ENCODE data around the gene SLX9. TPM values are rescaled to one million over a fixed set of nuclear protein-coding genes. Genes with fewer than 3 reads are reported as not detected.

The SLX9 gene
- total and polyA plus RNA-seq, 2 donors (not counting 1 experiment from before 2014, with no cell fraction given) = 11.7 to 15.9 TPM

DNA sequence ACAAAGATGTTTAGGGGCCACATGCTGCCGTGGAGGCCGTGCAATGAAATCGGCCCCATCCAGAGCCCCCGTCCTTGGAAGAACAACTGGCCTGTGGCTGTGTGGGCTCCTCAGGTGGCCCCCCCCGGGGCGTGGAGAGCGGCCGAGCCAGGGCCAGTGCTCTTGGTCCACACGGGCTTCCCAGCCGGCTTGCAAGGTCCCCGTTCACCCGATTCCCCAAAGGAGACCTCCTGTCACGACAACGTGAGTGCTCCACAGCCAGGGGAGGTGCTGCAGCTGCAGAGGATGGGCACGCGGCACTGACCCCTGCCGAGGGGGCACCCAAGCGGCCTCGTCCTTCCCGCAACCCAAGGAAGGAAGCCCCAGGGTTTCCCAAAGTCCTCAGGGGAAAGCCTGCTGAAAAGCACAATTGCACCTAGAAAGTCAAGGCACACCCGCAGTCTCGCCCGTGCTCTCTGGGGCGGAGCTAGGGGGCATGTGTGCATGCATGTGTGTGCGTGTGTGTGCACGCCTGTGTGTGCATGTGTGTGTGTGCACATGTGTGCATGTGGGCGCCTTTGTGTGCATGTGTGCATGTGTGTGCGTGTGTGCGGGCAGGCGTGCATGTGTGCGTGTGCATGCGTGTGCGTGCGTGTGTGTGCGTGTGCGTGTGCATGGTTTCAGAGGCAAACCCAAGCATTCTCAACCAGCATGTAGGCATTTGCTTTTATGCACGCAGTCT lies 48.2 kb downstream of the SLX9 start:
- ChIA-PET POLR2A (no interaction called here), CTCF (no interaction called here)
- WGBS (ENCODE audit: insufficient coverage) = 75% methylated on average over 37 of the region's 37 CpGs
- Histone ChIP-seq H3K27me3 (replicated peaks in 1 of 4; ENCODE audit: control extremely low read depth in 1 of 4, control insufficient read depth in 3 of 4, insufficient read depth in 4 of 4, low read length in 3 of 4) (peaks cover 0 to 12% (median 0%) of the 10 kb centered on the region in 4 experiments), H3K79me2 (ENCODE audit: control insufficient read depth, insufficient read depth, low read length) (no peaks in the 10 kb centered on the region), H3K36me3 (replicated peaks in 1 of 2; ENCODE audit: control extremely low read depth in 1 of 2, control insufficient read depth in 1 of 2, extremely low read depth in 1 of 2, insufficient read depth in 2 of 2, low read length in 1 of 2) (no peaks in the 10 kb centered on the region), H3K9me3 (ENCODE audit: control extremely low read depth in 1 of 3, control insufficient read depth in 2 of 3, insufficient read depth in 1 of 3, low read length in 2 of 3) (peaks cover 0 to 3% (median 0%) of the 10 kb centered on the region in 3 donors), H2AFZ (ENCODE audit: insufficient read depth, low read depth, low read length, poor library complexity, severe bottlenecking) (no peak overlapping the region), H3K4me1 (ENCODE audit: control insufficient read depth in 2 of 2, insufficient read depth in 2 of 2, low read length in 2 of 2) (peaks cover 11 to 17% of the 10 kb centered on the region in 2 donors), H3K27ac (ENCODE audit: low read length in 2 of 2) (no peak overlapping the region), H3K4me2 (replicated peaks; ENCODE audit: low read depth, low read length, poor library complexity, severe bottlenecking) (no peak overlapping the region), H3K4me3 (ENCODE audit: control extremely low read depth in 1 of 5, extremely low read depth in 1 of 5, insufficient read depth in 1 of 5, low read depth in 2 of 5, low read length in 4 of 5) (no peak overlapping the region), H3K9ac (ENCODE audit: low read length) (no peak overlapping the region), H4K20me1 (ENCODE audit: control insufficient read depth, insufficient read depth, low read length, poor library complexity, severe bottlenecking) (no peaks in the 10 kb centered on the region)
- intact Hi-C loops (cut with micrococcal nuclease) = no loop called here
- no peak for TF ChIP-seq EZH2 (IDR thresholded peaks at IDR 0.05; ENCODE audit: borderline replicate concordance, insufficient read depth, low read depth, low read length, poor library complexity, severe bottlenecking)
- TF ChIP-seq, protein P1, sequence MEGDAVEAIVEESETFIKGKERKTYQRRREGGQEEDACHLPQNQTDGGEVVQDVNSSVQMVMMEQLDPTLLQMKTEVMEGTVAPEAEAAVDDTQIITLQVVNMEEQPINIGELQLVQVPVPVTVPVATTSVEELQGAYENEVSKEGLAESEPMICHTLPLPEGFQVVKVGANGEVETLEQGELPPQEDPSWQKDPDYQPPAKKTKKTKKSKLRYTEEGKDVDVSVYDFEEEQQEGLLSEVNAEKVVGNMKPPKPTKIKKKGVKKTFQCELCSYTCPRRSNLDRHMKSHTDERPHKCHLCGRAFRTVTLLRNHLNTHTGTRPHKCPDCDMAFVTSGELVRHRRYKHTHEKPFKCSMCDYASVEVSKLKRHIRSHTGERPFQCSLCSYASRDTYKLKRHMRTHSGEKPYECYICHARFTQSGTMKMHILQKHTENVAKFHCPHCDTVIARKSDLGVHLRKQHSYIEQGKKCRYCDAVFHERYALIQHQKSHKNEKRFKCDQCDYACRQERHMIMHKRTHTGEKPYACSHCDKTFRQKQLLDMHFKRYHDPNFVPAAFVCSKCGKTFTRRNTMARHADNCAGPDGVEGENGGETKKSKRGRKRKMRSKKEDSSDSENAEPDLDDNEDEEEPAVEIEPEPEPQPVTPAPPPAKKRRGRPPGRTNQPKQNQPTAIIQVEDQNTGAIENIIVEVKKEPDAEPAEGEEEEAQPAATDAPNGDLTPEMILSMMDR (IDR thresholded peaks at IDR 0.05) = no peak
- no peak overlapping the region for H3K4me3 Mint-ChIP-seq
- no peak overlapping the region for H3K27ac Mint-ChIP-seq
- no peak for DNase-seq
- no peaks in the 10 kb centered on the region for H3K9me3 Mint-ChIP-seq (ENCODE audit: insufficient read depth)
- ATAC-seq (ENCODE audit: low read depth) = no peak
- peaks cover 4% of the 10 kb centered on the region for H3K27me3 Mint-ChIP-seq
- peaks cover 6% of the 10 kb centered on the region for H3K4me1 Mint-ChIP-seq
